ENCODE measurements around the gene GCSAM.
"Not testable (repeated sequence)": the region's sequence is repeated elsewhere in the genome, so short reads cannot be mapped to it uniquely, and the experiment has no call there.

The GCSAM gene

DNA sequence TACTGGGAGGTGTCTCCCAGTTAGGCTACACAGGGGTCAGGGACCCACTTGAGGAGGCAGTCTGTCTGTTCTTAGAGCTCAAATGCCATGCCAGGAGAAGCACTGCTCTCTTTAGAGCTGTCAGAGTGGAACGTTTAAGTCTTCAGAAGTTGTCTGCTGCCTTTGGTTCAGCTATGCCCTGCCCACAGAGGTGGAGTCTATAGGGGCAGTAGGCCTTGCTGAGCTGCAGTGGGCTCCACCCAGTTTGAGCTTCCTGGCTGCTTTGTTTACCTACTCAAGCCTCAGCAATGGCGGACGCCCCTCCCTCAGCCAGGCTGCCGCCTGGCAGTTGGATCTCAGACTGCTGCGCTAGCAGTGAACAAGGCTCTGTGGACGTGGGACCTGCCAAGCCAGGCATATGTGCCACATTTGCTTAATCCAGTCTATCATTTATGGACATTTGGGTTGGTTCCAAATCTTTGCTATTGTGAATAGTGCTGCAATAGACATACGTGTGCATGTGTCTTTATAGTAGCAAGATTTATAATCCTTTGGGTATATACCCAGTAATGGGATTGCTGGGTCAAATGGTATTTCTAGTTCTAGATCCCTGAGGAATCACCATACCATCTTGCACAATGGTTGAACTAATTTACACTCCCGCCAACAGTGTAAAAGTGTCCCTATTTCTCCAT, 60.5 kb downstream of the GCSAM start:
- not testable (repeated sequence) for DNase-seq (ENCODE audit: low spot score)

All from GM03348 (cell line).